HG03159 (cell line): ENCODE results near the gene THBS4.
"Not testable (repeated sequence)": the region's sequence is repeated elsewhere in the genome, so short reads cannot be mapped to it uniquely, and the experiment has no call there.

Experiments used
- ATAC-seq: cut with Tn5 transposase; IDR thresholded peaks from one replicate; pipeline ENCODE4 v1.9.1; 2021; ENCODE audit warnings: mild to moderate bottlenecking, moderate library complexity; ENCODE audit not compliant: unreplicated experiment

Gene THBS4

DNA sequence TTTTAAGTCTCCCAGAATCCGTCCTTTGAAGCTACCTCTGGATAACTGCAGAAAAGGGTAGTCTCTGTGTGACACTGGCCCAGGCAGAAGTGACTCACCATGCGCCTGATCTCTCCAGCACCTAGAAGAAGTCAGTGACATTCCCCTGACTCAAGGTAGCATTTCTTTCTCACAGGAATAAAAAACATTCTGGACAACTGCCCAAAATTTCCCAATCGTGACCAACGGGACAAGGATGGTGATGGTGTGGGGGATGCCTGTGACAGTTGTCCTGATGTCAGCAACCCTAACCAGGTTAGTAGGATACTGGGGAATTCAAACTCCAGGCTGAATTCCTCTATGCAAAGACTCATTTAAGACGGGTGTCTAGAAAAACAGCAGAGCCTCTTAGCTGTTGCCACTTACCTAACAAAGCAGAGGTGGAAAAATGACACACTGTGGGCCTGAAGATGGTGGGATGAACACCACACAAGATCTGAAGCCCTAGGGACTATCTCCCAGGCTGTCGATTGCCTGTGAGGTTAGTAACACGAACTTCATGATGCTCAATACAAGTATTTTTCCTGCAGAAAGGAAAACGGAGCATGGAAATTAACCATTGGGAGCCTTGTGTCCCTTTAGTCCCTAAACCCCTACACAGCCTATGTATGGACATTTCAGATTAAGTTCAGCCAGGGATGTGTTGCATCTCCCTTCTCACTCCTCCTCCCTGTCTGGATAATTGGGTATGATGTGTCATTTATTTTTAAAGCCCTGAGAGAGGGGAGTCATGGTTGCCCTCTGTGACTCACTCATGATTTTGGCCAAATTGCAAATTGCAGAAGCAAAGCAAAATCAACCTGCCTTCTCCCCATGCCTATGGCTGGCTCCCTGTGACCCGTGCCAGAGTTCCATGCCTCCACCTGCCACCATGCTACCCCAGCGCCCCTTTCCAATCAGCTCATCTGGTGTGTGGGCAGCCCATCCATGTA, 37.2 kb downstream of the THBS4 start:
- ATAC-seq, result no peak

DNA sequence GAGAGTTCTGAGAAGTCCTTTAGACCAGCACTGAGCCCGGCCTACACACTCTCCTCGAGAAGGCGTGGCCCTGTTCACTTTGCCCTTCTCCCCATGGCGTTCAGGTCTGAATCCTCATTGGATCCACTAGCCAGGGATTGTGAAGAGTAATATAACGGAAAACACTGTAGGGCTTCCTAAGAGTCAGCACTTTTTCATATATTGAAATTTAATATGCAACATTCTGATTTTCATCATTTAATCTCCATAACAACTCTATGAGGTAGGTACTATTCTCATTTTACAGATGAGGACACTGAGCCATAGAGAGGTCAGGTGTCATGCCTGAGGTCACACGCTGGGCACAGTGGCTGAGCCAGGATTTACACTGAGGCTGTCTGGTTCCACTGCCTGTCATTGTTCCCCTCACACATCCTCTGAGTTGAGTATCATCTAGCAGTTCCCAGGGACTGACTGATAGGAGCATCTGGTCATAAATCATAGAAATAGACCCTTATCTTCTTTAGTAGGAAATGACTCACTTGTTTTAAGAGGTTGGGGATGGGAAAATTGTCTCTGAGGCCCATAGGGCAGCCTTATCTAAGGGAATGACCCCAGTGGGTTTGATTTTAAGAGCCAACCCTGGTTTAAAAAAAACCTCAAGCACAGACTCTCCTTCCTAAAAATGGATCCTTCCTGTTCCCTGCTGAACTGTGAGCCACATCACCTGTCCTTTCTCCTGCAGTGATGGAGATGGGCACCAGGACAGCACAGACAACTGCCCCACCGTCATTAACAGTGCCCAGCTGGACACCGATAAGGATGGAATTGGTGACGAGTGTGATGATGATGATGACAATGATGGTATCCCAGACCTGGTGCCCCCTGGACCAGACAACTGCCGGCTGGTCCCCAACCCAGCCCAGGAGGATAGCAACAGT, 41.2 kb downstream of the THBS4 start:
- no peak for ATAC-seq

DNA sequence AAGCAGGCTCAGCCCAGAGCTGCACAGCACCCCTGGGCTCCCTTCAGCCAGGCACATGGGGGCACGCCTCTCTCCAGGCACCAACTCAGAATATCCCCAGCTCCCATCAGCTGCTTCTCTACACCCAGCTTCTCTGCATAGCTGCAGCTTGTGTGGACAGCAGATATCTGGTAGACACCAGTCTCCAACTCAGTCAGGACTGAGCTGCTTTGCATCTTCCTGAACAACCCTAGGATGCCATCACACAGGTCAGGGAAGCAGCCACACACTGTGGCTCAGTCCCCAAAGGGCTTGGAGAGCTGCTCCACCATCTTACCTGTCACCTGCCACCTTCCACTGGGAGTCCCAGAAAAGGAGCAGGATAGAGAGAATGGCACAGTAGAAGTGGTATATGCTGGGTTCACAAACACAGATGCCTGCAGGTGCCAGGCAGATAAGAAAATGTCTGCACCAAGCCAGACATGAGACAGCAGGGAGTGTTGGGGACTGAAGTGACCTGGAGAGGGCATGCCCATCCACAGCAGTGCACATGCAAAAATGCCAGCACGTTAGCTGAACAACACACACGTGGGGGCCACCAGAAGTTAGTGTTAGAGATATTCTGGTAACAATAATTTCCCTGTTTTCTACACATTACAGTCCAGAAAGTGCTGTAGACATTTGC, 42.0 kb downstream of the THBS4 start:
- no peak for ATAC-seq

DNA sequence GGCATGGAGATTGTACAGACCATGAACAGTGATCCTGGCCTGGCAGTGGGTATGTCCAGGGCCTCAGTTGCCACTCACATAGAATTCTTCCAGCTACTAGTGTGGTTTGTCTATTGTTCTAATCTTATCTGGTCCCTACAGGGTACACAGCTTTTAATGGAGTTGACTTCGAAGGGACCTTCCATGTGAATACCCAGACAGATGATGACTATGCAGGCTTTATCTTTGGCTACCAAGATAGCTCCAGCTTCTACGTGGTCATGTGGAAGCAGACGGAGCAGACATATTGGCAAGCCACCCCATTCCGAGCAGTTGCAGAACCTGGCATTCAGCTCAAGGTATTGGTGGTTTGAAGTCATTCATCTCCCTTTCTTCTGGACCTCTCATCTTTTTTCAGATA, 43.8 kb downstream of the THBS4 start:
- no peak for ATAC-seq

DNA sequence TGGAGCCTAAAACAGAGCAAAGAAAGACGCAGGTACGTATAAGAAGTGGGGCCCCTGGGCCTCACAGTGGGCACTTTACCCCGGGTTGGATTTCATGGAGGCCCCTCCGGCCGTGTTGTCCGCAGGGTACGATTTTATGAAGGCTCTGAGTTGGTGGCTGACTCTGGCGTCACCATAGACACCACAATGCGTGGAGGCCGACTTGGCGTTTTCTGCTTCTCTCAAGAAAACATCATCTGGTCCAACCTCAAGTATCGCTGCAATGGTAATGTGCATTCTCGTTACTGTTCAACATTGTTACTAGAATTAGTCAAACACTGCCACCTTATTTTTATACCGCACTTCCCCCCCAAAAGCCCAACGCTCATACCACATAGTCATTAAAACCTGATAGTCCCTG, 47.1 kb downstream of the THBS4 start:
- no peak for ATAC-seq

DNA sequence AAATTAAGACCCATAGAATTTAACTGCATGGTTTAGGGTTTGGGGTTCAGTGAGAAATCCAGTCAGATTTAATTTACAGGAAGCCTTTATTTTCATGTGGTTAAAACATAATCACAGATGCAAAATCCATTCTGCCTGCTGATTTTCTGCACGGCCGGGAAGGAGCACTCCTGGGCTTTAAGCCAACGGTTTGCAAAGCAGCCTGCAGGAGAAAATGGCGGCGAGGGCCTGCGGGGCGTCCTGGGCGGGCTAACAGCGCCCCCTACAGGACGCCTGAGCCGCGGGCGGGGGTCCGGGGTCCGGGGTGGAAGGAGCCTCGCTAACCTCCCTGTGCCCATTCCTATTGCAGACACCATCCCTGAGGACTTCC, 47.6 kb downstream of the THBS4 start:
- ATAC-seq, result no peak

DNA sequence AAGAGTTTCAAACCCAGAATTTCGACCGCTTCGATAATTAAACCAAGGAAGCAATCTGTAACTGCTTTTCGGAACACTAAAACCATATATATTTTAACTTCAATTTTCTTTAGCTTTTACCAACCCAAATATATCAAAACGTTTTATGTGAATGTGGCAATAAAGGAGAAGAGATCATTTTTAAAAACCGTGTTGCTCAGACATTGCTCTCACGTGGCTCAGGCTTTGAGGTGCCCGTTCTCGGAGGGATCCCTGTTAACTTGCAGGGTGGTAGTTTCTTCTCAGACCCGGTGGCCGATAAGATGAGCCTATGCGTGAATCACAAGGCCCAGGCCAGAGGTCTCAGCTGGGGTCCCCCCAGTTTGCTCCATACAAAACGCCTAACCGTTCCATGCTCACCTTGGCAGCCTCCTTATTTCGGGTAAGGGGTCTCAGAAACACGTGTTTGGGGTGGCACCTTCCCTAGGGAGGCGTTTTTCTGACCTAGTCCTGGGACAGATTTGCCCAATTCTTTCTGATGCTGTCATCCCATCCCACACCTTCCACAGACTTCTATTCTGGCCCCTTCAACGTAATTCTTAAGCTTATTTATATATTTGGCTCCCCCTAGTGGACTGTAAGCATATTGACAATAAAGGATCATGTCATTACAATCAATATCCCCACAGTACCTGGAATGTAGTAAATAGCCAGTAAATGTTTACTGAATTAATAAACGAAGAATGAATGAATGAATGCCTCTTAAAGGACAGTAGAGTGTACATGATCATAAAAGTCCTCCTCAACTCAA, 48.1 kb downstream of the THBS4 start:
- ATAC-seq, result no peak

DNA sequence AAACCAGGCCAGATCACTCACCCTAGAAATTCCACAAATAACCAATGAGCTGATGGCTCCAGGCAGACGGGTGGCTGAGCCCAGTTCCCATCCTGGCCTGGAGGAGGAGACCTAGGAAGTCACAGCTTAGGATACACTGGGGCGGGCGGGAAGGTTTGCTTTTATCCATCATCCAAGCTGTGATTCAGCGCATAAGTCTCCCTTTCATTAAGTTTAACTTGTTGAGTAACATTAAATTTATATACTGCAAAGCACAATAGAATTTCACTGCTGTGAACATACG, 55.7 kb downstream of the THBS4 start:
- no peak for ATAC-seq

DNA sequence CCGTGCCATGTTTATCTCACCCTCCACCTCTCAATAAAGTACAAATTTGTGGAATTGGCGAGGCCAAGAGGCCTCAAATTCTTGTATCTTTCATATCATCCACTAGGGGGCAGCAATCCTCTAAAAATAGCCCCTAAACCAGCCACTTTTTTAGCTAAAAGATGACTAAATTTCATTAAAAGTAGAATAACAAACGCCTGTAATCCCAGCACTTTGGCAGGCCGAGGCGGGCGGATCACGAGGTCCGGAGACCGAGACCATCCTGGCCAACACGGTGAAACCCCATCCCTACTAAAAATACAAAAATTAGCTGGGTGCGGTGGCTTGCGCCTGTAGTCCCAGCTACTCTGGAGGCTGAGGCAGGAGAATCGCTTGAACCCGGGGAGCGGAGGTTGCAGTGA, 56.6 kb downstream of the THBS4 start:
- not testable (repeated sequence) for ATAC-seq

DNA sequence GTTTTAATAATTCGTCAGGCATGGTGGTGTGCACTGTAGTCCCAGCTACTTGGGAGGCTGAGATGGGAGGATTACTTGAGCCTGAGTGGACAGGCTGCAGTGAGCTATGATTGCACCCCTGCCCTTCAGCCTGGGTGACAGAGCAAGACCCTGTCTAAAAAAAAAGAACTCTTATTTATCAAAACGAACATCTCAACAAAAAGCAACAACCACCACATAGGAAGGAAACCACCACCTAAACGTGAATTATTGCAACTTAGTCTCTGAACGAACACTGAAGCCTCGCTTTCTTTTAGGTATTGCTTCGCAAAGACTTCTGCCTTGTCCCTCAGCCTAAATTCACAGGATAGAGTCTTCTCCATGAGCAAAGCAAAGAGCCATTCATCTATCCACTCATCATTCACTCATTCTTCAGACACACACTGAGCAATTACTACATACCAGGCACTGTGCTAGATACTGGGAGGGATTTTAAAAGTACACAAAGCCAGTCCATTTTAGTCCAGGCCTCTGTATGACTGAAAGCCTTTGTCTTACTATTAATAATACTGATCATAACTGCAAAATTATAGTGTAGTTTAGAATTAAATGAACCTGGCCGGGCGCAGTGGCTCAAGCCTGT, 57.4 kb downstream of the THBS4 start:
- ATAC-seq, result no peak

DNA sequence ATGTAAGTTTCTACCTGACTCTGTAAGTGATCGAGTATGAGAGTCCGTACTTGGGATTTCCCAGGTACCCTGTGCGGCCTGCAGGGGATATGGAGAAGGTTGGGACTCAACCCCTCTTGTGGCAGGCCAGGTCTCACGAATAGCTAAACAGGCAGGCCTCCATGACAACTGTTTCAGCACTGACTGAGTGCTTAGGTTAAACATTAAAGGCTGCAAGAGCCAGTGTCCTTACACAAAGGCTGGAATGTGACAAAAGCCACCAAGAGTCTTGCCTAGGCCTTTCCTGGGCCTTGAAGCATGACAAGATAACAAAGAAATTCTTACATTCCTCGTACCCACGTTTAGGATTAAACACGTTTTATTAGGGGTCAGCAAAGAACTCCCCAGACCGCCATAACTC, 58.6 kb downstream of the THBS4 start:
- ATAC-seq, result no peak

DNA sequence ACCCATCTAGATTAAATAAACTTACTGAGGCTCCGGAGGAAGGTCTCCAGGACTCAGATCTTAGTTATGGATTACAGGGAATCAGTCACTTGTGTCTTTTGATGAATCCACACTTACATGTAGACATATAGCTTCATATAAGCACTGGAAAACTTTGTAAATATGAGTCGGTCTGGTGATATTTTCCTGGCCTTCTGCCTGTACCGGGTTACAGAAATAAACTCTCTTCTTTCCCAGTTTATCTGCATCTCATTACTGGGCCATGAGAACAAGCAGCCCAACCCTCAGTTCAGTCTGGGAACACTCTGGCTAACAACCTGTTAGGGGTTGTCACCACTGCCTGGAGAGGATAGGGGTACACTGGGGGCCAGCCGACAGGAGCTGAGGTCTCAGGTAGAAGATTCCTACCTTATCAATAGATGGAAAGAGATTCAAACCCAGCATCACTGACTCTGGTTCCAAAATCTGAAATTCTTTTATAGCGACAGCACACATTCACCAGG, 59.1 kb downstream of the THBS4 start:
- no peak for ATAC-seq

DNA sequence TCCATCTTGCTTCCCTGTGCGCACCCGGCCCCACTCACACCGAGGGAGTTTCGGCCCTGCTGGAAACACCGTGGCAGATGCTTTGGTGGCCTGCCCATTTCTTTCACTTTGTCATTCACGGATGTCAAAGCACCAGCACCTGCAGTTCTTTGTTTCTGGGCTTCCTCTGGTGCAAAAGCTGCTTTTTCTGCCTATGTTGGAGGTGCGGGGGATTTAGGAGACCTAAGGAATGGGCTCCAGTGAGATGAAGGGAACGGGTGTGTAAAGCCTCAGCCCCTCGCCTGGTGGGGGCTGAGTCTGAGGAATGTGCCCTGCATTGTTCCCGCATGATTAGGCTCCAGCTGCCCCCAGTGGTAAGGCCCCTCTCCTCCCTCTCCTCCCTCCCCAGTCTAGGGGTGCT, 62.3 kb downstream of the THBS4 start:
- ATAC-seq, result no peak

DNA sequence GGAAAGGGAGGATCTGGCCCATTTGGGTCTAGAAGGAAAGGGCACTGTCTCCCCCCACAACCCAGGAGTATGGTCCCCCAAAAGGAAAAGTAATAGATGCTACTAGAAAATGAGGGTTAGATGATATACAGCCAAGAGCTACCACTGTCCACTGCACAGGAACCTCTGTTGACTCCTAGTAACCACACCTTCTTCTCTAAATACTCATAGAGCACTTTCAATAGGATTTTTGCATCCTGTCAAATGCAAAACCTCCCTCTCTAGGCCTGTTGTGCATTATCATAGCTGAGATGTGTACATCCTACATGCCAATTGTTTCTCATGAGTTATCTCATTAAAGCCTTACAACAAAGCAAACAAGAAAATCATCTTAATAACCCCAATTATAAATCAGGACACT, 66.8 kb downstream of the THBS4 start:
- no peak for ATAC-seq

DNA sequence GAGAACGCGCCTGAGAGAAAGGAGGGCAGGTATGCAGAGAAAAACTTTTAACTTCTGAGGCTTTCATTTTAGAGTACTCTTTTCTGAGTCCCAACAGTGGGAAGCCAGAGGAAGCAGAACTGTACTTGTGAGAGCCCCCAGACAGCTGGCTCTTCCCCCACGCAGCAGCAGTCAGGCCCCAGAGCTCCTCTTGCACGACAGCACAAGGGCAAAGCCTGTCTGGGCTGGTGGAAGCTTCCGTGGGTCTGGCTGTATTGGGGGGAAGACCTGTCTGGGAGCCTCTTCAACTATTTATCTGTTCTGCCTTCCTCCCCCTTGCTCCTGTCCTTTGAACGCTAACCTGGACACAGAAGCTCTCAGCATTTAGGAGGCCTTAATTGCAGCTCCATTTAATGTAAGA, 68.2 kb downstream of the THBS4 start:
- ATAC-seq, result no peak

DNA sequence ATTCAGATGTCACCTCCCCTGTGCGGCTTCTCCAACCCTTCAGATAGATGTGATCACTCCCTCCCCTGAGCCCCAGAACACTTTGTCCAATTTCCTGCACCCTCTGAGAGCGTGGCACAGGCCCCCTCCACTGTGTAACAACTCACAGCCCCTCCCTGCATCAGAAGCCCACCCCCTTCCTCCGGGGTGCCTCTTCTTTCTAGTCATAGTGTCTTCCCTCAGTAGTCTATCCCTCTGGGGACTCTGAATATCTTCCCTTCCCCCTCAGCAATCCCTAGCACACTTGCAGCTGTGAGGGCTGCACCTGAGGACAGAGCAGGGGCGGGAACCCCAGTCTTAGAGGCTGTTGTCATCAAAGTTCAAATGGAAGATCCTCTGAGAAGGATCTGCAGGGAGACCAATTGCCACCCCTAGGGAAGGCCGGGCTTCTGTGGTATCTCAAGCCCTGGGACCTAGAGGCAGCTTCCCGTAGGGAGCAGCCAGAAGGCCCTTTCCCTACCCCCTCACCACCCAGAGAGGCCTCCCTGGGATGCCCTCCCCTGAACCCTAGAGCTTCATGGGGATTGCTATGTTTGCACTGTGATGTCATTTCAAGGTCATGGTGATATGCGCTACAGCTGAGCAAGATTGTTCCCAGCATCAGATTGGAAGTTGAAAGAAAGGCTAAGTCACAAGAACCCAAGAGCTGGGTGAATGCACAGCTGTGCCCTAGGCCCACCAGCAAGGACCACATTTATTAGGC, 70.7 kb downstream of the THBS4 start:
- ATAC-seq, result no peak

DNA sequence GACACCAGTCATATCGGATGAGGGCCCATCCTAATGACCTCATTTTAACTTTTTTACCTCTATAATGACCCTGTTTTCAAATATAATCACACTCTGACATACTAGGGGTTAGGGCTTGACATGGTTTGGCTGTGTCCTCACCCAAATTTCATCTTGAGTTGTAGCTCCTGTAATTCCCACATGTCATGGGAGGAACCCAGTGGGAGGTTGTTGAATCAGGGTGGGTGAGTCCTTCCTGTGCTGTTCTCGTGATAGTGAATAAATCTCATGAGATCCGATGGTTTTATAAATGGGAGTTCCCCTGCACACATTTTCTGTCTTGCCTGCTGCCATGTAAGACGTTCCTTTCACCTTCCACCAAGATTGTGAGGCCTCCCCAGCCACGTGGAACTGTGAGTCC, 71.8 kb downstream of the THBS4 start:
- ATAC-seq, result no peak

DNA sequence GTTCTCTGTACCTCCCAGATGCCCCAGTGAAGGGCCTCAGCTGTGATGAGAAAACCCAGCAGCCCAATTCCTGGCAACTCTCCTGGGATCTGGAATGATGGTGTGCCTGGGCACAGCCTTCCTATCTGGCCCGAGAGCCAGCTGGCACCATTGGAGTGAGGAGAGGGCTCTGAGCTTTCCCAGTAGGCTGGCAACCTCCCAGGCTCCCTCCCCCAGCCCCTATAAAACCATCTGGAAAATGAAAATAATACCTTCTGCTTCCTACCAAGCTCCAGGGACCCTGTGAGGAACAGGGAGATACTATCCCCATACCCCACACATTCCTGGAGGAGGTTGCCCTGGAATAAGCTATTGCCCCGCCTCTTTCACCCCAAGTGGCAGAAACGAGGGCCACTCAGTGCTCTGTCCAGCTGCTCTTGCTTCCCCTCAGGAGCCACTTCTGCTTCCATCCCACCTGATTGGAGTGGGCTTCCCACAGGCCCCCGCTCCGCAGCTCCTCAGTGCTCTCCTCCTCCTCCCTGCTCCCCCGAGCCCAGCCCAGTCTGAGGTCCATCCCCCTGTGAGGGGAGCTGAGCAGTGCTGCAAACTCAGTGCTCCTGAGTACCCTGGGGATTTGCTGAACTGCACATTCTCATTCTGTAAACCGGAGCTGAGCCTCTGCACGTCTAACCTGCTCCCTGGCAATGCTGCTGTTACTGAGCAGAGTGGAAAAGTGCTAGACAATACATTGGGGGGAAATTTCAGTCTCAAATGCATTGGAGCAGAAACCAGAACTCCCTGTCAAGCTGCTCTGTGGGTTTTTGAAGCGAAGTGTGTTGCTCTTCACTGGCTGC, 74.7 kb downstream of the THBS4 start:
- no peak for ATAC-seq
